Muscle layer of duodenum (tissue), 2 donors: ENCODE data around the gene SCGB3A2.

Experiments used
- H3K27ac ChIP-seq: one replicate; pipeline ENCODE4 v1.7.0; 2013; ENCODE audit warnings: mild to moderate bottlenecking, low read length
- H3K27me3 ChIP-seq: one replicate; pipeline ENCODE4 v1.7.0; 2013; ENCODE audit warnings: low read depth, mild to moderate bottlenecking, control low read depth, low read length
- H3K36me3 ChIP-seq, 2 donors: one replicate each; pipeline ENCODE4 v1.7.0; 2013; ENCODE audit warnings: low read length in 2 of 2, control low read depth in 1 of 2, mild to moderate bottlenecking in 1 of 2; ENCODE audit not compliant: insufficient read depth in 2 of 2, control insufficient read depth in 1 of 2
- H3K4me1 ChIP-seq, 2 donors: one replicate each; pipeline ENCODE4 v1.7.0; 2013; ENCODE audit warnings: low read length in 2 of 2, mild to moderate bottlenecking in 2 of 2, control low read depth in 1 of 2, moderate library complexity in 1 of 2; ENCODE audit not compliant: insufficient read depth in 2 of 2, control insufficient read depth in 1 of 2
- H3K4me3 ChIP-seq, 2 donors: one replicate each; pipeline ENCODE4 v1.7.0; 2013; ENCODE audit warnings: low read length in 2 of 2, low read depth in 1 of 2, mild to moderate bottlenecking in 1 of 2
- H3K9me3 ChIP-seq, 2 donors: one replicate each; pipeline ENCODE4 v1.7.0; 2013; ENCODE audit warnings: low read length in 2 of 2, control low read depth in 1 of 2, mild to moderate bottlenecking in 1 of 2; ENCODE audit not compliant: control insufficient read depth in 1 of 2
- donor health status: healthy.

The SCGB3A2 gene

GRCh38 chr5:147887026-147887627 is 8.6 kb downstream of the SCGB3A2 start:
- Histone ChIP-seq H3K27ac (no peak overlapping the region), H3K9me3 (no peaks in the 10 kb centered on the region), H3K27me3 (no peaks in the 10 kb centered on the region), H3K36me3 (no peaks in the 10 kb centered on the region), H3K4me1 (no peaks in the 10 kb centered on the region), H3K4me3 (no peak overlapping the region)

- Histone ChIP-seq H3K4me3 (no peak overlapping the region), H3K27ac (no peak overlapping the region), H3K36me3 (no peaks in the 10 kb centered on the region), H3K9me3 (no peaks in the 10 kb centered on the region), H3K27me3 (no peaks in the 10 kb centered on the region), H3K4me1 (no peaks in the 10 kb centered on the region)
Measured at GRCh38 chr5:147887930-147888329, 9.4 kb downstream of the SCGB3A2 start.

- H3K4me1 ChIP-seq, result no peaks in the 10 kb centered on the region
- no peak overlapping the region for H3K27ac ChIP-seq
- H3K9me3 ChIP-seq, result no peaks in the 10 kb centered on the region
- H3K27me3 ChIP-seq, result no peaks in the 10 kb centered on the region
- H3K36me3 ChIP-seq, result no peaks in the 10 kb centered on the region
- no peak overlapping the region for H3K4me3 ChIP-seq
Measured at GRCh38 chr5:147892696-147893296, 14.3 kb downstream of the SCGB3A2 start.

DNA sequence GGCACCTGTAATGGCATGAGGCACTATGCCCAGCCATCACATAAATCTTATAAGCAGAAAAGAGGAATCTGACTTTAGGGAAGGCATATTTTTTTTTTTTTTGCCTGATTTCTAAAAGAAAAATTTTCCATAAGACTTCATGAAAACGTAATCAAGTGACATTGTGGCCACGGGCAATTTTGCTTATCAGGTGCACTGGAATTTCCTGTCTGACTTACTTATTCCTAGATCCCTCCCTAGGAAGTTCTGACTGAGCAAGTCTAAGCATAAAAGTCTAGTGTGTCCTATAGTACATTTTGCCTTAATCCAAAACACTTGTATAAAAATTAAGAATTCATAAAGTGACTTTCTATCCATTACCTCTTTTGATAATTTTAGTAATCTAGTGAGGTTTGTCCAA is 15.3 kb downstream of the SCGB3A2 start:
- Histone ChIP-seq H3K27me3 (no peaks in the 10 kb centered on the region), H3K9me3 (no peaks in the 10 kb centered on the region), H3K36me3 (no peaks in the 10 kb centered on the region), H3K4me1 (no peaks in the 10 kb centered on the region), H3K27ac (no peak overlapping the region), H3K4me3 (no peak overlapping the region)

DNA sequence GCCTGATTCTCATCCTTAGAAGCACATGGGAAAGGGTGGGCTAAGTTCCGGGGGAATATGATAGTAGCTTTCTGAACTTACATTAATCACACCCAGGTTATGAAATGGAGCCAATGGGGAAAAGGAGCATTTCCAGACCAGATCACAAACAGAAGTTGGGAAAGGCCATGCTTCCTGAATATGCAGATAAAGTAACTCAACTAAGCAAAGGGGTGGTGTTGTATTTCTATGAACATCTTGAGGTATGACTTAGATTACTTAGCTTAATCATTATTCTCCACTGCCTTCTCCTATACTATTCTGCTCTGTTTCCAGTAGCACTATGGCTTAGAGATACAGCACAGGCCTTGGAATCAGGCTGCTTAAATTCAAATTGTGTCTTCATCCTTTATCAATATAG is 17.4 kb downstream of the SCGB3A2 start:
- no peaks in the 10 kb centered on the region for H3K27me3 ChIP-seq
- no peak overlapping the region for H3K4me3 ChIP-seq
- no peaks in the 10 kb centered on the region for H3K36me3 ChIP-seq
- H3K4me1 ChIP-seq, result no peaks in the 10 kb centered on the region
- H3K9me3 ChIP-seq, result no peaks in the 10 kb centered on the region
- H3K27ac ChIP-seq, result no peak overlapping the region

GRCh38 chr5:147898875-147899401 is 20.4 kb downstream of the SCGB3A2 start:
- H3K4me3 ChIP-seq, result no peak overlapping the region
- H3K9me3 ChIP-seq, result no peaks in the 10 kb centered on the region
- no peaks in the 10 kb centered on the region for H3K4me1 ChIP-seq
- no peaks in the 10 kb centered on the region for H3K27me3 ChIP-seq
- no peak overlapping the region for H3K27ac ChIP-seq
- H3K36me3 ChIP-seq, result no peaks in the 10 kb centered on the region

DNA sequence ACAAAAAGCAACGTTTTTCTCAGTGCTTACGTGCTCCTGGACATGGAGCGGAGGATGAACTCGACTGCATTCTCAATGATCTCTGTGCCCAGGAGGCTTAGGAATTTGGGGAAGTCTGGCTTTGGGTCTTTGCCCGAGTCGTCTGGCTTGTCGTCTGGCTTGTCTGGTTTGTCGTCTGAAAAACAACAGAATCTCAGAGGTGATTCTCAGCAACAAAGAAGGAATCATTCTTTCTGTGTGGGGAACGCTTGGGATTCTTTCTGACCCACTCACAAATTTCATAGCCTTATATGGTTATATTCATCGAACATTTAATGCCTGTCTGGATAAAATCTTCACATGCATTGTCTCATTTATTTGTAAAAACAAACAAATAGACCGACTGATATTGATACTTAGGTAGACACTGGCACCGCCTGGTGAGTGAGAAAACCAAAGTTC is 23.1 kb downstream of the SCGB3A2 start:
- Histone ChIP-seq H3K27me3 (no peaks in the 10 kb centered on the region), H3K4me1 (no peaks in the 10 kb centered on the region), H3K9me3 (no peaks in the 10 kb centered on the region), H3K4me3 (no peak overlapping the region), H3K36me3 (no peaks in the 10 kb centered on the region), H3K27ac (no peak overlapping the region)

DNA sequence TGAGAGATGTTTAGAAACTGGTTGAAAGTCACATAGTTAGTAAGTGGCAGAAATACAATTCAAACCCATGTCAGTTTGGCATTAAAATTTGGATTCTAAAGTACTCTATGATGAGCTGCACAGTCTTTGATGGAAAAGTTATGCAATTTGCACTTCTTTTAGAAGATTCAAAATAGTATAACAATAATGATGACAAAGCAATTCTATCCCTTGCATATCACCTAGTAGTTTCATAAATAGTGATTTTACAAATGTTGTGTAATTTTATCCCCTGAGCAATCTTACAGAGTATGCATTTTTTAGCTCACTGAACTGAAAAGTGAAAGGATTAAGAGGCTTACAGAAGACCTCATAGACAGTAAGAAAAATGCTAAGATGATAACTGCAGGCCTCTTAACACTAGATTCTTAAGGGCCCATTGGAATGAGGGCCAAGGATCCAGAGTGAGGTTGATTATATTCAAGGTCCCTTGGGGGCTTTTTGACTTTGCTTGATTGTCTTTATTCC is 24.2 kb downstream of the SCGB3A2 start:
- H3K27ac ChIP-seq, result no peak overlapping the region
- H3K4me1 ChIP-seq, result no peaks in the 10 kb centered on the region
- no peaks in the 10 kb centered on the region for H3K36me3 ChIP-seq
- H3K9me3 ChIP-seq, result no peaks in the 10 kb centered on the region
- H3K27me3 ChIP-seq, result no peaks in the 10 kb centered on the region
- no peak overlapping the region for H3K4me3 ChIP-seq

GRCh38 chr5:147904110-147904509 is 25.6 kb downstream of the SCGB3A2 start:
- Histone ChIP-seq H3K4me1 (no peaks in the 10 kb centered on the region), H3K36me3 (no peaks in the 10 kb centered on the region), H3K27ac (no peak overlapping the region), H3K4me3 (no peak overlapping the region), H3K27me3 (no peaks in the 10 kb centered on the region), H3K9me3 (no peaks in the 10 kb centered on the region)

GRCh38 chr5:147906326-147907095 is 28.0 kb downstream of the SCGB3A2 start, which contains the start of gene C5orf46:
Gene C5orf46 (minus strand): TSS chr5:147906538. CDS start chr5:147906501, 37 bp downstream.
- Histone ChIP-seq H3K4me3 (no peak within 1 kb of the TSS), H3K9me3 (no peaks in the 10 kb centered on the region), H3K27ac (no peak within 1 kb of the TSS), H3K36me3 (no peaks in the 10 kb centered on the region), H3K27me3 (no peaks in the 10 kb centered on the region), H3K4me1 (no peaks in the 10 kb centered on the region)

DNA sequence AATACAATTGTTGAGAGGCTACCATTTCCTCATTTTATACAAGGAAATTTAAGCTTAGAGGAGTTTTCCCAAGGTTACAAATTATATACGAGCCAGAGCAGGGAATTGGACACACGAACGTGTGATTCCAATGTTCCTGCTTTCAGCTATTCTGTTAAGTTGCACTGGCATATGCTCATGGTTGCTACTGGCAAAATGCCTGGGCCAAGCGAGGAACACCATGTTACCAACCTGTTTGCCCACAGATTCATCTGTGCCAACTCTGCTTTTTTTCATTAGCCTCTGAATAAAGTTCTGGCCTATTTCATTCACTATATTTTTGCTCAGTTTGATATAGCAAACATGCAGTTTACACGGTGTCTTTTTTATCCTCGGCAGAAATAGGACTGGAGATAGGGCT is 32.9 kb downstream of the SCGB3A2 start:
- Histone ChIP-seq H3K4me3 (no peak overlapping the region), H3K36me3 (no peaks in the 10 kb centered on the region), H3K27me3 (no peaks in the 10 kb centered on the region), H3K4me1 (no peaks in the 10 kb centered on the region), H3K27ac (no peak overlapping the region), H3K9me3 (no peaks in the 10 kb centered on the region)
